Measurements from ENCODE around the gene CEP83.

CEP83 gene

DNA sequence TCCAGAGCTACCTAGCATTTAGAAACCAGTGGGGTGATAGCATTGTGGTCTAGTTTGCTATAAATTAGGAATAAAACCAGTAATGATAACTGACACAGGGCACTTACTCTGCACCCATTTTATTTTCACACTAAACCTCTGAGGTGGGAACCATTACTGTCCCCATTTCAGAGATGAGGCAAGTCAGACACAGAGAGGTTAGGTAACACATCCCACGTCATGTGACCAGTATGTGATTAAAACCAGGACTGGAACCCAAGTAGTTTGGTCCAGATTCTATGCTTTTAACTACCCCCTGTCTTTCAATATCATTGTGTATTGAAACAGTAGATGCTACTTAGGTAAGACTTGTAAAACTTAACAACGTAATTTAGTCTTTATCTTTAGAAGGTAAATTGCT lies 201.1 kb downstream of the CEP83 start:
- in situ Hi-C loops (cut with HindIII; ENCODE audit: low pct_unique_long_range_greater_than_20kb, low sequenced_read_pairs), result no loop called here
- no peak for DNase-seq (ENCODE audit: low read depth in 1 of 2, low spot score in 1 of 2)

More for the DNA sequence above, 201.1 kb downstream of the CEP83 start:
- no peak for TF ChIP-seq JUND (IDR thresholded peaks at IDR 0.05; ENCODE audit: low read depth)

Data from T47D (cell line).